ENCODE data around the gene MGAT4C. TPM values are rescaled to one million over a fixed set of nuclear protein-coding genes. Genes with fewer than 3 reads are reported as not detected.

Gene MGAT4C
- total RNA-seq, 4 donors from 2014 or later: 0.14 to 0.75 (median 0.16) TPM; not detected in 1

DNA sequence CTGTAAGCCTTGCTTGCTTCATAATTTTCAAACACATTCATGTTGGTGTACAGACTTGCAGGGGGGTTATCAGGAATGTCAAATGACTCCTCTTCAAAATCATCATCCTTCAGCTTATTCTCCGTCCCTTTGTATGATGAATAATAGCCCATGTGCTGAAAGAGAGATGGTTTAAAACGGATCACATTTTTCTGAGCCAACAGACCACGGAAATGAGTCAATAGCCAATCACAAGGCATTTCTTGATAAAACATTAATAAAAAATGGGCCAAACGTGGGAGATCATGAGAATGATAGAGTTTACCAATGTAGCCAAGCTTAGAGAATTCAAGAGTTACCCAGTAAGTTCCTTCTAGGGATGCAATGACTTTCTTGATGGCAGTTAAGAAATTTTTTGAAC, 276.6 kb downstream of the MGAT4C start:
- in situ Hi-C loops (cut with MboI; ENCODE audit: low pct_ligation_motif_present in 1 of 4, low pct_unique_long_range_greater_than_20kb in 1 of 4, low sequenced_read_pairs in 3 of 4) (no loop called here), intact Hi-C loops (cut with DNase I; ENCODE audit: low total_unique reads) (no loop called here)
- WGBS, 2 donors (ENCODE audit: low coverage in 1 of 2): 64 to 68% methylated on average over 4 of the region's 4 CpGs
- DNase-seq: no peak
- TF ChIP-seq EP300 (IDR thresholded peaks at IDR 0.05; ENCODE audit: low read depth): no peak
- TF ChIP-seq POLR2A (IDR thresholded peaks at IDR 0.05): no peak
- TF ChIP-seq, protein P1, sequence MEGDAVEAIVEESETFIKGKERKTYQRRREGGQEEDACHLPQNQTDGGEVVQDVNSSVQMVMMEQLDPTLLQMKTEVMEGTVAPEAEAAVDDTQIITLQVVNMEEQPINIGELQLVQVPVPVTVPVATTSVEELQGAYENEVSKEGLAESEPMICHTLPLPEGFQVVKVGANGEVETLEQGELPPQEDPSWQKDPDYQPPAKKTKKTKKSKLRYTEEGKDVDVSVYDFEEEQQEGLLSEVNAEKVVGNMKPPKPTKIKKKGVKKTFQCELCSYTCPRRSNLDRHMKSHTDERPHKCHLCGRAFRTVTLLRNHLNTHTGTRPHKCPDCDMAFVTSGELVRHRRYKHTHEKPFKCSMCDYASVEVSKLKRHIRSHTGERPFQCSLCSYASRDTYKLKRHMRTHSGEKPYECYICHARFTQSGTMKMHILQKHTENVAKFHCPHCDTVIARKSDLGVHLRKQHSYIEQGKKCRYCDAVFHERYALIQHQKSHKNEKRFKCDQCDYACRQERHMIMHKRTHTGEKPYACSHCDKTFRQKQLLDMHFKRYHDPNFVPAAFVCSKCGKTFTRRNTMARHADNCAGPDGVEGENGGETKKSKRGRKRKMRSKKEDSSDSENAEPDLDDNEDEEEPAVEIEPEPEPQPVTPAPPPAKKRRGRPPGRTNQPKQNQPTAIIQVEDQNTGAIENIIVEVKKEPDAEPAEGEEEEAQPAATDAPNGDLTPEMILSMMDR (IDR thresholded peaks at IDR 0.05): no peak
- no peak for TF ChIP-seq POLR2AphosphoS5 (IDR thresholded peaks at IDR 0.05)
- Histone ChIP-seq H3K27ac (no peak overlapping the region), H3K4me1 (no peaks in the 10 kb centered on the region), H3K36me3 (no peaks in the 10 kb centered on the region), H3K9me3 (no peaks in the 10 kb centered on the region), H3K4me3 (no peak overlapping the region), H3K27me3 (no peaks in the 10 kb centered on the region)

DNA sequence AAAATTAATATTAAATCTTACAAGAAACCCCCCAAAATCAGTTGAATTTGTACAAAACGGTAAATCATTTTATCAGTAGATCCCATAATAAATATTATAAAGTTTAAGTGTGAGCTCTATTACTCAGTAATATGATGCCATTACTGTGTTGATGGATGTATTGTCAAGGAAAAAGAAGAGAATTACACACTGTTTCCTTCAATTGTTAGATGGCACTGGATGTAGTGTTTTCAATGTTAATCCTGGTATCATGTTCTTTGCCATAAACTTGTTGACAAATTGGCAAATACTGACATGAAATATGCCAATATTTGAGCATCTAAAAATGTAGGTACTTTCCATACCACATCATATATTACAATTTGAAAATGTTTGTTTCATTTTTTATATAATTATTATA, 280.5 kb downstream of the MGAT4C start:
- no peak for TF ChIP-seq POLR2A (IDR thresholded peaks at IDR 0.05)
- TF ChIP-seq, protein P1 (IDR thresholded peaks at IDR 0.05): no peak
- no peak for TF ChIP-seq EP300 (IDR thresholded peaks at IDR 0.05; ENCODE audit: low read depth)
- TF ChIP-seq POLR2AphosphoS5 (IDR thresholded peaks at IDR 0.05): no peak
- Histone ChIP-seq H3K4me1 (no peaks in the 10 kb centered on the region), H3K36me3 (no peaks in the 10 kb centered on the region), H3K27me3 (no peaks in the 10 kb centered on the region), H3K4me3 (no peak overlapping the region), H3K27ac (no peak overlapping the region), H3K9me3 (no peaks in the 10 kb centered on the region)
- no peak for DNase-seq
- in situ Hi-C loops (cut with MboI; ENCODE audit: low pct_ligation_motif_present in 1 of 4, low pct_unique_long_range_greater_than_20kb in 1 of 4, low sequenced_read_pairs in 3 of 4): no loop called here
- intact Hi-C loops (cut with DNase I; ENCODE audit: low total_unique reads): no loop called here
- 56 to 60% methylated on average over 1 of the region's 1 CpG for WGBS, 2 donors (ENCODE audit: low coverage in 1 of 2)

DNA sequence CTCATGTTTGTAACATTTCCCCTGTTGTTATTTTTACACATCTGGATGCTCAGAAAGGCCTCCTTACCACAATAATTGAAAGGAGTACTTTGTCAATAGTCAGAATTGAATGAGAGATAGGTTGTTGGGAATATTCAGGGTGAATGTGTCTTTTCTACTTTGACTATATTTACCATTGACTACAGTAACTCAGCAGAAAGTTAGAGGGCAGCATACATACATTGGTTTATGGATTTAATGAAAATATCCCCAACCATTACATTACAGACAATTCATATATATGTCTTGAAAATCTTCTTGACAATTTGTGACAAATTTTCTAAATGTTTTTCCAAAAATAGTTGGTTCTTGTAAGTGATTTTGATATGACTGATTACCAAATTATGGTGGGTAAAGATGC, 284.4 kb downstream of the MGAT4C start:
- no peak for DNase-seq
- TF ChIP-seq, protein P1 (IDR thresholded peaks at IDR 0.05): no peak
- TF ChIP-seq EP300 (IDR thresholded peaks at IDR 0.05; ENCODE audit: low read depth) (no peak), POLR2A (IDR thresholded peaks at IDR 0.05) (no peak), POLR2AphosphoS5 (IDR thresholded peaks at IDR 0.05) (no peak)
- H3K27ac ChIP-seq: no peak overlapping the region
- no peaks in the 10 kb centered on the region for H3K27me3 ChIP-seq
- intact Hi-C loops (cut with DNase I; ENCODE audit: low total_unique reads): no loop called here
- H3K4me3 ChIP-seq: no peak overlapping the region
- no peaks in the 10 kb centered on the region for H3K36me3 ChIP-seq
- in situ Hi-C loops (cut with MboI; ENCODE audit: low pct_ligation_motif_present in 1 of 4, low pct_unique_long_range_greater_than_20kb in 1 of 4, low sequenced_read_pairs in 3 of 4): no loop called here
- no peaks in the 10 kb centered on the region for H3K9me3 ChIP-seq
- no peaks in the 10 kb centered on the region for H3K4me1 ChIP-seq

DNA sequence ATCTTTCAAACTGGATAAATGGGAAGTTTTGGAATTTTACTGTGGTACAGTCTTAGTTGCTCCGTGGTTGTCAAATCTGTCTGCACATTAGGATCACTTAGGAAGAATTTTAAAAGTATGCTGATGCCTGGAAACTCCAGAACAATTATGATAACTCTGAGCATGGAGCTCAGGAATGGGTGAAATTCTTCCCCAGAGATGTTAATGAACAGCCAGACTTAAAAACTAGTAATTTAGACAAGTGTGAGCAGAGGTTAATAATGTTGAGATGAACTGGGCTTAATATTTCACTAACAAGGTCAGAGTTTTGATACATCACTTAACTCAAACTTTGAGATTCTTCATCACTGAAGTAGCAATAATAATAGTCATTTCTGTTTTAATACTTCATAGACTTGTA, 287.6 kb downstream of the MGAT4C start:
- in situ Hi-C loops (cut with MboI; ENCODE audit: low pct_ligation_motif_present in 1 of 4, low pct_unique_long_range_greater_than_20kb in 1 of 4, low sequenced_read_pairs in 3 of 4) (no loop called here), intact Hi-C loops (cut with DNase I; ENCODE audit: low total_unique reads) (no loop called here)
- Histone ChIP-seq H3K27ac (no peak overlapping the region), H3K4me1 (no peaks in the 10 kb centered on the region), H3K36me3 (no peaks in the 10 kb centered on the region), H3K27me3 (no peaks in the 10 kb centered on the region), H3K4me3 (no peak overlapping the region), H3K9me3 (no peaks in the 10 kb centered on the region)
- no peak for DNase-seq
- TF ChIP-seq POLR2AphosphoS5 (IDR thresholded peaks at IDR 0.05) (no peak), EP300 (IDR thresholded peaks at IDR 0.05; ENCODE audit: low read depth) (no peak)
- 38 to 42% methylated on average over 1 of the region's 1 CpG for WGBS, 2 donors (ENCODE audit: low coverage in 1 of 2)

DNA sequence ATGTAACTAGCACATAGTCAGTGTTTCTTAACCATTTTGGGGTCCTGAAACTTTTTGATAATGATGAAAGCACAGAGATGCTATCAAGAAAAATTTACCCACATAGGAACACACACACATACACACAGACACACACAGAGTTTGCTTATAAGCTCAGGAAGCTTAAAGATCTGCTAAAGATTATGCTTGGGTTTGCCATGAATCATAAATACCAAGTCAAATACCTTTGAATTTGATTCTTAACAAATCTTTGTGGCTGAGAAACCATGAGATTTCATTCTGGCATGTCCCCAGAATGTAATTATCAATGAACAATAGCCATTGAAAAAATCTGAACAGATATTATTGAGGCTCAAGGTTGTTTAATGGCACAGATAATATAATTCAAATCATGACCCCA, 292.9 kb downstream of the MGAT4C start:
- no peaks in the 10 kb centered on the region for H3K9me3 ChIP-seq
- no peak for TF ChIP-seq POLR2A (IDR thresholded peaks at IDR 0.05)
- no peak for TF ChIP-seq POLR2AphosphoS5 (IDR thresholded peaks at IDR 0.05)
- no peak for TF ChIP-seq EP300 (IDR thresholded peaks at IDR 0.05; ENCODE audit: low read depth)
- TF ChIP-seq, protein P1 (IDR thresholded peaks at IDR 0.05): no peak
- H3K4me1 ChIP-seq: no peaks in the 10 kb centered on the region
- no peak overlapping the region for H3K4me3 ChIP-seq
- intact Hi-C loops (cut with DNase I; ENCODE audit: low total_unique reads): no loop called here
- H3K36me3 ChIP-seq: no peaks in the 10 kb centered on the region
- in situ Hi-C loops (cut with MboI; ENCODE audit: low pct_ligation_motif_present in 1 of 4, low pct_unique_long_range_greater_than_20kb in 1 of 4, low sequenced_read_pairs in 3 of 4): no loop called here
- DNase-seq: no peak
- no peaks in the 10 kb centered on the region for H3K27me3 ChIP-seq
- H3K27ac ChIP-seq: no peak overlapping the region
